GM10266 (cell line): ENCODE measurements around the gene MTM1.

Experiments used
- DNase-seq: peaks from one replicate; pipeline ENCODE4 v3.0.0; 2012; ENCODE audit errors: extremely low spot score
- CTCF ChIP-seq: IDR thresholded peaks from 2 replicates; pipeline ENCODE4 v1.5.1; 2012; ENCODE audit warnings: mild to moderate bottlenecking, low read depth; ENCODE audit not compliant: control insufficient read depth, insufficient read depth; ENCODE audit errors: missing control alignments

Gene MTM1

GRCh38 chrX:150702966-150703694, 134.7 kb downstream of the MTM1 start:
- no peak for DNase-seq
- TF ChIP-seq CTCF: no peak

GRCh38 chrX:150703695-150703974, 135.2 kb downstream of the MTM1 start:
- TF ChIP-seq CTCF: no peak
- DNase-seq: no peak

GRCh38 chrX:150704030-150704613, 135.7 kb downstream of the MTM1 start:
- no peak for DNase-seq
- no peak for TF ChIP-seq CTCF

- DNase-seq: no peak
- no peak for TF ChIP-seq CTCF
These were observed 144.2 kb downstream of the MTM1 start for GRCh38 chrX:150712619-150713018.

- TF ChIP-seq CTCF: no peak
- DNase-seq: no peak
These were observed 146.8 kb downstream of the MTM1 start for GRCh38 chrX:150715184-150715583.

GRCh38 chrX:150719621-150720020, 151.2 kb downstream of the MTM1 start:
- DNase-seq: no peak
- TF ChIP-seq CTCF: no peak
